HG03064 (cell line): Measurements from ENCODE around the gene SNX10.

Experiments used
- ATAC-seq: cut with Tn5 transposase; IDR thresholded peaks from one replicate; pipeline ENCODE4 v1.9.1; 2021; ENCODE audit warnings: low read depth; ENCODE audit not compliant: unreplicated experiment

SNX10 gene

GRCh38 chr7:26398756-26399509, 107.3 kb downstream of the SNX10 start:
- peak; percentile 85 for ATAC-seq

DNA sequence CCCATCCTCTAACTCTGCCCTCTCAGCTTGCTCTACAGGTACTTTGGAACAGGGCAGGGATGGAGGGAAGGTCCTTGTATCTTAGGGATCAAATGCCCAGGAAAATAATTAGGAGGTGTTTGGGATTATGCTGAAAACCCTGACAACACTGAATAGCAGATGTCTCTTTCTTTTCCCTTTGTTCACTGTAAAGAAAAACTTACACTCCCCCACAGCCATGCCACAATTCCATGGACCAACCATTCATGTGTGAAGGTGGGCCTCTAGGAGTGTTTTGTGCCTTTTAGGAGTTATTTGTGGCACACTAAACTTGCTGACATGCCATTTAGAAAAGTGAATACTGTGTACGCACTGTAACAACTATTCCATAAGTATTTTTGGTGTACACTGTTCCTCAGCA, 108.1 kb downstream of the SNX10 start:
- ATAC-seq = no peak

GRCh38 chr7:26403640-26404039, 112.0 kb downstream of the SNX10 start:
- ATAC-seq = no peak

DNA sequence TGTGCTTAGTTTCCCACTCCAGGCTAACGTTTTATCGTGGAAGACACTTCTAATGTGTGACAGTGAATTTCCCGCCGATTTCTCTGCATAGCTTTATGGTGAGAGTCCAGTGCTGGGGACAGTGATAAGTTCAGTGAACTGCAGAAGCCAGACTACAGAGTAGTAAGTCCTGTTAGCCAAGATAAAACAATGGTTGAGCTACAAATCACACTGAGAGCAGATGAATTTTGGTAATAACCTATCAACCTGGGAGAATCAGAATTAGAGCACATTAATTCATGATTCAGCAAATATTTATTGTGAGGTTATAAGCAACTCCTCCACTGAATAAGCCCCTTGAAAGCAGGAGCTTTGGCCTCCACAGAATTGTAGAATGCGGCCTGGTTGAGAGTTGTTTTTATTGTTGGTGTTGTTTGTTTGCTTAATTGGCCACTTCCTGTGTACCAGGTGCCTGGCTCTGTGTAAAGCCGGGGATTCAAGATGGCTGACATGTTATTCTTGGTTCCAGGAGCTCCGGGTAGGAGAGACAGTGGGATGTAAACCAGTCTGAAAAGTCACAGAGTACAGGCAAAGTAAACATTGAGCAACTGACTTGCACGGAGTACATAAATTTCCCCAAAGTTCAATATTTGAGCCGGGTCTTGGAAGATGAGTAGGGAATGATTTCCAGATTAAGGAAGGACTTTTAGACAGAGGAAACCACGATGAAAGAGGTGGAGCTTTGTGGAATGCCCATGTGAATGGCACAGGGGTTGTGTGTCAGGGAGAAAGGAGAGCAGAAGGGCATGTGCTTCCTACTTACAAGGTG, 112.7 kb downstream of the SNX10 start:
- ATAC-seq = no peak

DNA sequence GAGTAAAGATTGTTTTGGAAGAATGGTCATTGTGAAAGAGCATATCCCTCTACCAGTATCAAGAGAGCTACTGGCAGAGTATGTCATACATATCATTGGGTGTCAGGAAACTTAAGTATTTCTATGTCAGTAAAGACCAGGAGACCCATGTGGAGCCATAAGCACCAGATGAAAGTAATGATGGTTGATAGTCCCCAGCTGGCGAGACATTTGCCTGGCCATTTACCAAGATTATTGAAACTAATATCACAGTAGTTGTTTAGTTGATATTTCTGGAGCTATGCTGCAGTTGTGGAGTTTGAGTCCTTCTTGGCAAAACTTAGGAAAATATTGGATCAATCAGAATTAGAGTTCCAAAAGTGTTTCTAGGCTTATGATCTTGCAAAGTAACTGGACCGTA, 114.8 kb downstream of the SNX10 start:
- no peak for ATAC-seq

DNA sequence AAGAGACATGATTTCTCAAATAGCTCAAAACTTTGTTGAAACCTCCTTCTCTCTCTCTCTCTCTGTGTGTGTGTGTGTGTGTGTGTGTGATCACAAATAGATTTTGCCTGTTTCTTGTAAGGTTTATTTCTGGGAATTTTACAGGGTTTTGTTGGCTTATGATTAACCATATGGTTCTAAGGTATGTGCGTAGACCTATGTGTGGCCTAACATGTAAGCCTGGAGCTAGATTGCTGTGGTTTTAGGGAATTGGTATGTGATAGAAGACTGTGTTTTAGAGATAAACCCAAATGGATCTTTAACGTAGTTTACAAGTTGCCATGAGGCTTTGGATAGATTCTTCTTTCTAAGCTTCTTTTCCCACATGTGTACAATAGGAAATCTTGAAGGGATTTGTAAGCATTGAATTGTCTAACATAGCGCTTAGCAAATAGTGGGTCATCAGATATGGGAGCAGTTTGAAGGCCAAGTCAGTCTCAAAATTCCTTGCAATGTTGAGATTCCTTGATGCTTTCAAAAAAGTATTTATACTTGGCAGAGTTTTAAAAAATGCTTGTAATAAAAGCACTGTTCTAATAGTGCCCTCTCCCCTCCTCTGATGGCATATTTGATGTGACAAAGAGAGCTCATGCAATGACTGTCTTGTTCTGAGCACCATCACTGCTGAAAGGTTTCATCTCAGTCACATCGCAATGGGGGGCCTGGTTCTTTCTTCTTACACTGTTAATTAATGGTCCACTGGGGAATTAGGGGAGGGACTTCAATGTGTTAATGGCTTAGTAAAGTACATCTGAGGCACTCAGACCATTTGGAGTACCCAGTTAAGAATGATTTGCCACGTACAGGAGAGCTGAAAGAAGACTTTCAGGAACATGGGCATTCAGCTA, 118.2 kb downstream of the SNX10 start:
- no peak for ATAC-seq

DNA sequence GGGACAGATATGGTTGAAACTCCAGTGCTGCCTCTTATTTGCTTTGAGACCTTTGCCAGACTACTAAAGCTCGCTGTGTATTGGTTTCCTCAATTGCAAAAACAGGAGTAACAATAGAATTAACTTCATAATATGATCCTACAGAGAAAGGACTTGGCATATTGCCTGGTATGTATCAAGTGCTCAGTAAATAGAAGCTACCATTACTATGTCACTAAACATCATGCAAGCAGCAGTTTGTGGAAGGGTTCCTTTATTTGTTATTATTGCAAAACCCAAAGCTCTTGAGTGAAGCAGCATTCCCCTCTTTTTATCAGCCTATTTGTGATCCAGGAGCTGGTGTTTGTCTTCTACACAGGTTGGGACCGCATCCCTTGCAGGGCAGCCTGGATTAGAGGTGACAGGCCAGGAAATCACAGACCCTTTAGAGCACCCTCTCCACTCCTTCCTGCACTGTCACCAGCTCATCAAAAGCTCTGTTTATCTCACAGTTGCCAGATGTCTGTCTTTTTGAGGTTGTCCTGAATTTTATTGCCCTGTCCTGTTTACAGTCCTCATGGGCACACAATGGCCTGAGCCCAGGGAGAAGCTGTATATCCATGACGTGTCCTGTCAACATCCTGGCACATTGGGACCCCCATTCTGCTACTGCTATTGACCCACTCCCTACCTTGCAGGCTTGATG, 121.5 kb downstream of the SNX10 start:
- no peak for ATAC-seq

GRCh38 chr7:26416004-26416403, 124.3 kb downstream of the SNX10 start:
- no peak for ATAC-seq

DNA sequence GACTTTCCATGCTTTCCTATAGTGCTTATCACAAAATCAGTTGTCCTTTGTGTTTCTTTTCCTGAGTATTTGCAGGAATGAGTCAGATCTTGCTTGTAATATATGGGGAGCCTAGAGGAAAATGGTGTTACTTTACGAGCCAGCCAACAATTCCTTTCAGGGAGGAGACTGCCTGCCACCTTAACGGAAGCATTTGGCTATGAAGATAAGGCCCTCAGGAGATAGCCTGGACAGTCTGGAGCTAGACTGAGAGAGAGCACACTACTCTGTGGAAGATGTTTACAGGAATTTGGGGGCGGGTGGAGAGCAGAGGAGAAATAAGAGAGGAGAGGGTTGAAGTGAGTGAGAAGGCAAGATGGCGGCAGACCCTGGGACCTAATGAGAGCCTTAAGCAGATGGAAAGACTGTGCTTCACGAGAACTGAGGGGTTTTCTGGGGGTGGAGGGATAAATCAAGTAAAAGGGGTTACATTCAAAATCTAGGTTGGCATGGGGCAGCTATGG, 126.3 kb downstream of the SNX10 start:
- ATAC-seq = no peak

DNA sequence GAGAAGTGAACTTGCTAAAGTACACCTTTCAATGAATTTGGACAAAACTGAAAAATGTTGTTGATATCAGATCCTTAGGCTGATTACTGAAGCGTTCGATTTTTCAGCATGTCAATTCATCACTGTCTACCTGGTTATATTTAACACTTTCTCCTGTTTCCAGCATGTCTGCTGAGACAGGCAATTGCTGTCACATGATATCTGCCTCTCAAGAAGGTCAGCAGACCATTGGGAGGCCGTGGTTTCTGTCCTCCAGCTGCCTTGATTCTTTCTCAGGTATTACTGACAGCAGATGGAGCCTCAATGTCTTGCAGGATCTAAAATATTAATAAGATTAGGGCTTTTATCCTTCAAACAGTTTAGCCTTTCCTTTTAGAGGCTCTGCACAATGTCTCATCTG, 127.5 kb downstream of the SNX10 start:
- no peak for ATAC-seq

DNA sequence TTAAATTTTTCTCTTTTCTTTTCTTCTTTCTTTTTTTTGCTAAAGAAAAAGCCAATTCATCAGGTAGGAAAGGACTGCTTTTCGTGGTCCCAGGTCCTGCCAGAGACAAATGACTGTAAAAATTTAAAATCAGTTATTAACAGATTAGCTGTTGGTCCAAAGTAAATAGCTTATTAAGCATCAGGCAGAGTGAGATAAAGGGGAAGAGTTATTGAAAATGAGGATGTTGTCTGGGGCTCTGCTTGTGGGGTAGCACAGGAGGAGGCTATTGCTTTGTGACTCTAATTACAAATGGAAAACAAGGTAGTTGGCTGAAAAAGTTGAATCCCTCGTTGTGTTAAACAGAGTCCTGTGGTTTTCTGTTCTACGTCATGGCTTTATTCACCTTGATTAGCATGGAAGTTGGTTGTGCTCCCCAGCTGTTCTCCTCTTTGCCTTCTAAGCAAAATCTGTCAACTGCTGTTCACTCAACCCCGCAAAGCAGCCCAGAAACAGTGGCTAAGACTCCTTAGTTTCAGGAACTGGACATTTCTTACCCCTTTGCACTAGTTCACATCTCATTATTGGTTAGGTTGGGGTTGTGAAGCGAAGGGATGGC, 128.9 kb downstream of the SNX10 start:
- ATAC-seq = no peak

GRCh38 chr7:26422761-26423160, 131.1 kb downstream of the SNX10 start:
- ATAC-seq = no peak

DNA sequence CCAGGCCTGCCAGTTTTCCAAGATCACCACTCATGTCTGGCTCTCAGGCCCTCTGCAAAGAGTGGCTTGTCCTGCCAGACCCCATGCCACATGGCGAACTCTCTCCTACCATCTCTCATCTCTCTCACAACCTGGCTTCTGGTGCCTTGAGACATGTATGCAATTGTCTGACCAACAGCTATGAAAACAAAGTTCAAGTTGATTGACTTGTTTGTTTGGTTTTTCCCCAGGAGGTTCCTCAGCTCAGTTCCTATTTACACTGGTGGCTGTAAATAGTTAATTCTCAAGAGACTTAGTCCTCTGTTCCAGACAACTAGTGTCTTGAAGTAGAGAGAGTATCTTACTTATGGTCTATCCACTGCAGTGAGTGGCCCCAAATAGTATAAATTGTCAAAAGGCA, 131.8 kb downstream of the SNX10 start:
- no peak for ATAC-seq
